ENCODE results near the gene ZNF831.

The ZNF831 gene

DNA sequence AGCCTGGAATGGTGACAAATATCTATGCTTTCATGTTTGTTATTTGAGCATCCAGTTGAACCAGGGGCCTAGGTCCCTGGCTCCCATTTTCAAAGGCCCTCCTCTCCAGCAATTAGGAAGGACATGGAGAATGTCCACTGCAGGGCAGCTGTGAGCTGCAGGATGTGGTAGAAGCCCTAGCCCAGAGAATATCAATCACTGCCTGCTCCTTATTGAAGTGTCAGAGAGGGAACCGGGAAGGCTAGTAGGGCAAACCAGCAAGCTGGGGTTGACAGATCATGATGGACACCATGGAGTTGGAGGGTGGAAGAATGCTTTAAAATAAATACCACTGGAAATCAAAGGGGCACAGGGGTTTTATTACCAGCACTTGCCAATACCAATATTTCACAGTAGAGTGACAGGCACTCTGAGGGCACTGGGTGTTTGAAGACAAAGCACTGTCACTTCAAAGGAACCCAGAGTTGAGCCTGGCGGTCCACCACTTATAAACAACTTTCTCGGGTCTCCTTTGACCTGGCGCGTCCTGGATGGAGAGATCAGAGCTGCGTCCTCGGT, 47.7 kb downstream of the ZNF831 start:
- in situ Hi-C loops (cut with MboI; ENCODE audit: low sequenced_read_pairs) = no loop called here

DNA sequence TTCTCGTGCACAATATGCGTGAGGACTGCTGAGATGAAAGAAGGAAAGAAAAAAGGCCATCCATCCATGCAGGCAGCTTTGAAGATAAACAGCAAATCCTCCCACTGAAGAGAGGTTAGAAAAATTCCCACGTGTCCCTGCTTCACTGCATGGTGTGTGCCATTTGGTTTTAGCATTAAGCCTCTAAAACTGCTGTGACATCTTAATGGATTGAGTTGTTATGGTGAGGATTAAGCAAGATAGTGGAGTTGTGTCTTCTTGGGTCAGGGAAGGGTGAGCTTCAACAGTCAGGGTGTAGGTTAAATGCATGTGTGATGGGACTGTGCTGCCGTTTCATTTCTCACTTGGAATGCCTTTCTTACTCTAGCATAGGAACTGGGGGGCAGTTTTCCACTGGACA, 50.5 kb downstream of the ZNF831 start:
- in situ Hi-C loops (cut with MboI; ENCODE audit: low sequenced_read_pairs) = no loop called here

DNA sequence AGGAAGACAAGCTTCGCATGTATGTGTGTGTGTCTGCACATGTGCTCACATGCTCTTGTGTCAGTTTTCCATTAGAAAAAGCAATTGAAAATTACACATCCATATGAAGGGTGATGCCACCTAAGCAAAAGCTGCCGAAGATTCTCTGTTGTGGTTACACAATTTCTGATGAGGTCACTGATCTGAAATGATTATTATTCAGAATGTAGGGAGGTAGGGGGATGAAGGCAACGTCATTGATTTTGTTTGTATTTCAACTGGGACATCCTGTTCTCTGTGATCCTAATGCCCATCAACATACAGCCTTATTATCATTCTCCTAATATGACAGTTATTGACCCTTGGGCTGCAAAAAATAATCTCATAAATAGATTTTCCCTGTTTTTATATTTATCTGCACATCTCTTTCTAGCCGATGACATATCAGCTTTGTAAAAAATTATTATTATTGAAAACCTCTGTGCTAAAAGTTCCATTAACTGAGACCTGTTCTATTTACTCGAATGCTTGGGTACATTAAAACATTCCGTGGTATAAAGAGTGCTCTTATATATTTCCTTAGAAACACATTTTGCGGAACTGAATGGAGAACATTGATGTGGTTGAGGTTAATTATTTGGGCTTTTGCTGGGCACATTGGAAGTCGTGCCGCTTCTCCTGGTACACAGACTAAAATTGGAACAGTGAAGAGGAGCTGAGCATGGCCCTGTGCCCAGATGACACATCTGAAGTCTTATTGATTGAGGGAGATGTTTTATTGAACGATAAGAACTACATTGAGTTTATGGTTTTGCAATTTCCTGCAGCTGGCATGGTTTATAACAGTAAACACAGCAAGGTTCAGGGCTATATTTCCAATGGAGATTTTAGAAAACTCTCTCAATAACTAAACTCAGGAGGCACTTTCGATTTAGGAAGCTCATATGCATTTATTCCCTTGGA, 51.3 kb downstream of the ZNF831 start:
- in situ Hi-C loops (cut with MboI; ENCODE audit: low sequenced_read_pairs) = no loop called here

DNA sequence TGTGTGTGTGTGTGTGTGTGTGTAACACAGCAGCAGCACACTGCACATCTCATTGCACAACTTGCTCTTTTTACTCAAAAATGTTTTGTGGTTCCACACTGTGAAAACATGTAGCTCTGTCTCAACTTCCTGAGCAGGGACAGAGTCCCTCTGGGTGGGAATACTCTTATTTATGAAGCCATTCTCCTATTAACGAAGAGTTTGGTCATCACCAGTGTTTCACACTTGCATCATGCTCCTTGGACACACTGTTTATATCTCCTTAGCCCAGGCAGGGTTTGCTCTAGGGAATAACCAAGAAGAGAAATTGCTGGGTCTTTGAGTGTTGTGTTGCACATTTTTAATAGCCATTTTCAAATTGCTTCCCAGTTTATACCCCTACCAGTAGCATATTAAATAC, 53.6 kb downstream of the ZNF831 start:
- in situ Hi-C loops (cut with MboI; ENCODE audit: low sequenced_read_pairs) = no loop called here

DNA sequence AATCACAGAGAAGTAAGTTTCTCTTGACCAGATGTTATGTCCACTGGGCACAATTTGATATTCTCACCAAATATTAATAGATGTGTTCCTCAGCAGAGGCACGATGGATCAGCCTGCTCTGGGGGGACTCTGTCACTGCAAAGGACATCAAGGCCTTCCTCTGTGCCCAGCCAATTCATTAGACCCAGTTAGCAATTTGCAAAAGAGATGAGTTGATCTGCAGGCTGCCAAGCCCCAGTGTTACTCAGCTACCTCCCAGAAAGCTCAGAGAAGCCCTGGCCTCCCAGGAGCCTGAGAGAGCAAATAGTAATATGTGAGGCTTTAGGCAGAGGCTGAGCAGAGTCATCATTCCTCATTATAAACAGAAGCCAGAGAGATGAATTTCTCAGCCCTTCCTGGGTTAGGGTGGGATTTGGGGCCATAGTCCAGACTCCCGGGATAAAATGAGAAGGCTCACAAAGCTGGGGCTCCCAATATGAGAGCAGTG, 54.2 kb downstream of the ZNF831 start:
- in situ Hi-C loops (cut with MboI; ENCODE audit: low sequenced_read_pairs) = no loop called here

DNA sequence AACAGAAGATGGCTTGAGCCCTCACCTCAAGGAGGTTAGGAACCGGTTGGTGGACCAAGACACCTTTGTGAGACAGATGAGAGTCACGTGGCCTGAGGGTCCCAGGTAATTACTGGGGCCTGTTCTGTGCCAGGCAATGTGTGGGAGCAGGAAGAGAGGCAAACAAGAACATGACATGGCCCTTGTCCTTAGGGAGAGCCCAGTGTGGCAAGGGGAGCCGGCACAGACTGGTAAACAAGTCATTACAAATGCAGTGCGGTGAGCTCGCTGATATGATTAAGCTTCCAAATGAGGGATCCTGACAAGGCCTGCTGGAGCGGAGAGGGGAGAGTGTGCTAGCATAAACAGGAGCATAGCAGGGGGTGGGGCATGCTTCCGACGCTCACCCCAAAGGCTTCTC, 55.6 kb downstream of the ZNF831 start:
- in situ Hi-C loops (cut with MboI; ENCODE audit: low sequenced_read_pairs) = no loop called here

DNA sequence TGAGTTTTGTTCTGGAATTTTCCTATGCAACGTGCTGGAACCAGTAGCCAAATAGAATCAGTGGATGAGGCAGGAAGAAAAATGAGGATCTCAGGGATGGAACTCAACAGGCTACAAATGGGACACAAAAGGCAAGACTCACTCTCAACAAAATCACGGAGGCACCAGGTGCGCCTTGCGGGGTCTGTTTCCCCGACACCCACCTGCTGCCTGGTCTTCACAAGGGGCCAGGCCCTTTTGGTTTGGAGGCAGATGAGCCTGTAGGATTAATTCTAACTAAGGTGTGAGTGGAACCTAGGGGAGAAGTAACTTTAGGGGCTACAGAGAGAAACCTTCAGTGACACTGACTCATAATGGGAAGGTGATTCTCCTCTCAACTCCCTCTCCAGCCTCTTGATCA, 56.5 kb downstream of the ZNF831 start:
- in situ Hi-C loops (cut with MboI; ENCODE audit: low sequenced_read_pairs) = no loop called here

DNA sequence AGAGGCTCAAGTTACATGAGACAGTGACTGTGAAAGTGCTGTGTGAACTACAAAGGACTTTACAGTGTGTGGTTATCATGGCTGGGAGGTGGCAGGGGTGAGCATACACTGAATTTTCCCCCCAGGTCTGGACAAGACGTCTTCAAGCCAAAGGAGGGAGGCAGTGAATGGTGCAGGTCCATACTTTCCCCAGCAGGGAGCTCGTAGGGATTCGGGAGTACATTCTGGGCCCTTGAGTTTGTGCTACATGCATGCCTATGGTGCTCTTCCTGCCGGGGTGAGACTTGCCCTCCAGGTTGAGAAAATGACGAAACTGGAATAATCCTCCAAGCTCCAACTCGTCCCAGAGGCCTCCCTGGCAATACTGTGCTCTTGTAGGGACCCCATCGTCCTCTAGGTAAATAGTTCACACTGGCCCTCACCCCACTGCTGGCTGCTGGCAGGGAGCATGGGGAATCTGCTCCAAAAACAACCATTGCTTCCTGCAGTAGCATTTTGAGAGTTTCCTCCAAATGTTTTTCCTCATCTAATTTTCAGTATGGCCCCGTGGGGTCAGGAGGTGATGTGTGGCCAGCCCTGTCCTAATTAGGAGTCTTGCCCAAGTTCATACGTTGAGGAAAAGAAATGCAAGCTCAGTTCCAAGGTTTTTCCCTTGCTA, 57.6 kb downstream of the ZNF831 start:
- in situ Hi-C loops (cut with MboI; ENCODE audit: low sequenced_read_pairs) = no loop called here

DNA sequence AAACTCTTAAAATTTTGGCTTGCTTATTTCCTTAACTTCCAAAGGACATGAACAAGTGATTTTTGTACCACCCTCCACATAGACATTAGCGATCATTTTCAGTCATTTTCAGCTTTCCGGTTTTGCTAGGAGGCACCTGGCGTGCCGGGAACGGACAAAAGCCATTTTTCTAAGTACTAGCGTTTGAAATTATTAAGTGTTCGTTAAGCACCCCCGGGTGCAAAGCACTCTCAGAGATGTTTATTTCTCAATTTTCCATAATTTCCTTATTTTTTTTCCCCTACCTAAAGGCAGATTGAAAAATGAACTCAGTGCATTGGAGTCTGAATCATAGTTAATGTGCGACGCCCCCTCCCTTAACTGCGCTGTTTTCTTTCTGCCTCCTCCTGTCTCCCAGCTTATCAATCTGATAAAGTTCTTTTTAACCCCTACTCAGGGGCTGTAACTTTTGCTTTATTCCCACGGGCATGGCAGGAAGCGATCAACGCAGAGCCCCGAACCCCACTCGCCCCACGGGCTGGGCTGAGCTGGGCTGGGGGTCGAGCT, 58.2 kb downstream of the ZNF831 start:
- in situ Hi-C loops (cut with MboI; ENCODE audit: low sequenced_read_pairs) = no loop called here

DNA sequence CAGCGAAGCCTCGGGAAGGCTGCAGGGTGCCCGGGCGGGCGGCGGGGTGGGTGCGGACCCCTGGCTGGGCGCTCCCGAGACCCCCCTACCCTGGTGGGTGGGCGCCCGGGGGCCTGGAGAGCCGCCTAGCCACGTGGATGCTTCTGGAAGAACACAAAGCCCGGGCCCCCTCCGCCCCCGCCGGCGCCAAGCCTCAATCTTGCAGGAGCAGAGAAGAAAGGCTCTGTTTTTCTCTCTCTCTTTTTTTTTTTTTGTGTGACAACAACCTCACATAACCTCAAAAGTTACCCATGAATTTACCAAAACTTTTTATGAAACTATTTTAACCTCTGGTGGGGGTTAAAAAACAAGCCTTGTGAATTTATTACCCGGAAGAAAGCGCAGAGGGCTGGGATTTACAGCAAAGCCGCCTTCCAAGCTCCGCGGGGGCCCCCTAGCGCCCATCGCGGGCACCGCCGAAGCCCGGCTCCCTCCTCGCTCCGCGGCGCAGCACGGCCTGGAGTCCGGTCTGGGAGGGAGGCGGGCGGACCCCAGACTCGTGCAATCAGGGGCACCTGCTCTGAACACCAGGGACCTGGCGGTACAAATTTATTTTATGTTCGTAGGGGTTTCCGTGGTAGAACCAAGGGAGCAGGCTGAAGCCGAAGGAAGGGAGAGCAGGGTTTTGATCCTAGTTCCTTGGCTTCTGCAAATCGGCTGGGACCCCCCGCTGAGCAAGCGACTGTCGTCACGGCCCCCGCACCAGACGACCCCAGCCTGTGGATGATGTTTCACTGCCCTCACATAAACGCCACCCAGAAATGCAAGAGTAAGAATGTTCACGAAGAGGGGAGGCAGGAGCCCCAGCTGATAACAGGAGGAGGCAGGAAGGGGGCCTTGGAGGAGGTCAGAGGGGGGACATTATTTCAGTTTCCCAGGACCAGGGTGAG, 58.9 kb downstream of the ZNF831 start:
- in situ Hi-C loops (cut with MboI; ENCODE audit: low sequenced_read_pairs) = no loop called here

DNA sequence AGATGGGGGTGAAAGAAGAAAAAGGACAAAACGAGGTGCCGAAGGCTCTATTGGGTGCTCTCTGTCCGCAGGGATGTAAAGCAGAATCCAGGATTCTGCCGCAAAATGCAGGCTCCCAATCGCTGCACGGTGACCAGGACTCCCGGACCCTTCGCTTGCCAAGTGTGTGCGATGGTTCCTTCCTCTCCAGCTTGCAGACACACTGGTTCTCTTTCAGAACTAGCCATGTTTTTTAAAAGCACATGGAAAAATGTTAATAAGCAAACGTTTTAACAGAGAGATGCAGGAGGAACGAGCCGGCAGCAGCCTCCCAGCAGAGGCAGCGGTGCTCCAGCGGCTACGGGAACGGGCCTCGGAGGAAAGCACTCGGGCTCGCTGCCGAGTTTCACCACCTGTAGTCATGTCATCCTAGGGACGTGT, 59.6 kb downstream of the ZNF831 start:
- in situ Hi-C loops (cut with MboI; ENCODE audit: low sequenced_read_pairs) = no loop called here

DNA sequence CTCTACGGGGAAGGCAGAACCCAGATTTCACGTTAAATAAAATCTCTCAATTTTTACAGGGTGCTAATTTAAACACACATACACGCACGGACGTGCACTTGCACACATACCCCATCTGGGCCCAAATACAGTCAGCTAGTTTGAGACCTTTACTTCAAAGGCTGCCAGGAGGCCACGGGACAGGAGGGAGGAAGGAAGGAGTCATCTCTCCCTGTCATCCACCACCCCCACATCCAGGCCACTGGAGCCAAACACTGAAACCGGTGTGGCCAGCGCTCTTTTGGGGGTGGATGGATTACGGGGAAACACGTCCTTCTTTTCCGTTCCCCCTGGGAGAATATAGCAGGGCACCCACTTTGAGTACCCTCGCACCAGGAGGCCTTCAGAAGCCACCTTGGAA, 60.1 kb downstream of the ZNF831 start:
- in situ Hi-C loops (cut with MboI; ENCODE audit: low sequenced_read_pairs) = no loop called here

DNA sequence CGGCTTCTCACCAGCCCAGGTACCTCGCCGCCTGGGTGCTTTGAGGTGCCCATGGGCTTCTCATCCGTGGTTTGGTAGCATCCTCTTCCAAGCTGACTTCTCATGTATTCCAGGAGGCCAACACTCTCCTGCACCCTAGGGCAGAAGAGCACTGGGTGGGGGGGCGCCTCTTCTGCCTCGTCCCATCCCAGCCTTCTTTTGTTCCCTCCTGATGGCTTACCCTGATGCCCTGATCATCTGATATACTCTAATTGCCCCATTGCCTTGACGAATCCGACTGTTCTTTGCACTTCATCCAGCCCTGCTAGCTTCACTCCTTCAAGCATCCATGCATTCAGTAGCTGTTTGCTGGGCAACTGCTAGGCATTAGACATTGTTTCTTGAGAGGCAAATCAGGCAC, 60.6 kb downstream of the ZNF831 start:
- in situ Hi-C loops (cut with MboI; ENCODE audit: low sequenced_read_pairs) = no loop called here

DNA sequence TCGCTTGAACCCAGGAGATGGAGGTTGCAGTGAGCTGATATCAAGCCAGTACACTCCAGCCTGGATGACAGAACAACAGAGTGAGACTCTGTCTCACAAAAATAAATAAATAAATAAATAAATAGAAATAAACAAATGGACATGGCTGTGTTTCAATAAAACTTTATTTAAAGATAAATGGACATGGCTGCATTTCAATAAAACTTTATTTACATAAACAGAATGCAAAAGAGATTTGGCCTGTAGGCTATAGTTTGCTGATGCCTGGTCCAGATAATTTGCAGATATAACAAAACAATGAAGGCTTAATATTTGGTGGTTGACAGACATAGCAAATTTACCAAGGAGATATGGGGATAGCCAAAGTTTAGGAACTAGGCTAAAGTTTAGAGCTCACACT, 66.8 kb downstream of the ZNF831 start:
- in situ Hi-C loops (cut with MboI; ENCODE audit: low sequenced_read_pairs) = no loop called here

DNA sequence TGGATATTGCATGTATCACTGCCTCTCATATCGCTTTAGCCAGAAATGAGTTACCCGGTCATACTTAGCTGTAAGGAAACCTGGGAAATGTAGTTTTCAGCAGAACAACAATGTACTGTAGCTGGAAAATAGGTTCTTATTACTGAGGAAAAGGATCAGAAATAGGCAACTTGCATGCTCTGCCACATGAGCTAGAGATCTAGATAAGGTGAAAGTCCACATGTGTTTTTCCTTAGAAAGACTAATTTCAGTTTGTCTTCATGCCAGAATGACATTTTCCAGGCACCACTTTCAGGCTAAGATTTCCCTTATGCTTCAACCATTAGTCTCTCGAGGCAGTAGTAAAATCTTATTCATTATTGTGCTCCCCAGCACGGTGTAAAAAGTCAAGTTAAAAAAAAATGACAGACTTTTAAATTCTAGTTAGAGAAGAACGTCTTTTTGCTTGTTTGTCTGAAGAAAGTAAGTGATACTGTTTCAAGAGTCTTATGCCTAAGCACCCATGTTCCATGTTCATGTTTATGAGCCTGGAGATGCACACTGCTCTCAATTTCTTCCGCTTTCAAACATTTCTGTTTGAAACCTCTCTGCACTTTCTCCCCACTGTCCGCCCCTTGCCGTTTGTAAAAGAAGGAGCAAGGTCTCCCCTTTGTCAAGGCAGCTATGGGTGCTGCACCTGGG, 67.6 kb downstream of the ZNF831 start:
- in situ Hi-C loops (cut with MboI; ENCODE audit: low sequenced_read_pairs) = no loop called here

DNA sequence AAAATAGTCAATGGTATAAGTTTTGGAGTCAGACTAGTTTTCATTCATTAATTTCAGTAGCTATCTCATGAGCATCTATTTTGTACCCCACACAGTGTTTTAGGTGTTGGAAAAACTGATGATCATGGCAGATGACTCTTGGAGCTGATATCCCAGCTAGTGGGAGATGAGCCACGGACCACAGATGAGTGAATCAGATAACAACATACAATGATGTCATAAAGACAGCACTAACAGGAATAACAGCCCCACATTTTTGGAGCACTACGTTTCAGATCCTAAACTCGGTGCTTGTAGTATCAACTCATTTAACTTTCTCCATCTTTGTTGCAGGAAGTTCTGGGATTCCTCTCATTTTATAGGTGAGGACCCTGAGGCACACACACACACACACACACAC, 69.0 kb downstream of the ZNF831 start:
- in situ Hi-C loops (cut with MboI; ENCODE audit: low sequenced_read_pairs) = no loop called here

DNA sequence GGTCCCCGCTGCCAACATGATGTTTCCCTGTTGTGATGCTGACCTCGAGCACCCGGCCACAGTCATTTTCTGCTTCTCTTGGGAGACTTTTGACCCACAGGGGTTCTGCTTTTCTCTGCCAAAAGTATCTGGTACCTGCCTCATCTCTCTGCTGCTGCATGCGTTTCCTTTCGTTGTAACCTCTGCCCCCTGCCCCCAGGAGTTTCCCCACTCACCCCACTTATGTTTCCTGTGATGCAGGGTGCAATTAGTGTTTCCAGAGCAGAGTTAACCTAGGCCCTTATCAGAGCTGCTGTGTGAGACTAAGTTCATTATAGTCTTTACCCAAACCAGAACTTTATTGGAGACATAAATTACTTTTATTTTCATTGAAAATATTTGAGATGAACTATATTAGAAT, 71.6 kb downstream of the ZNF831 start:
- in situ Hi-C loops (cut with MboI; ENCODE audit: low sequenced_read_pairs) = no loop called here

DNA sequence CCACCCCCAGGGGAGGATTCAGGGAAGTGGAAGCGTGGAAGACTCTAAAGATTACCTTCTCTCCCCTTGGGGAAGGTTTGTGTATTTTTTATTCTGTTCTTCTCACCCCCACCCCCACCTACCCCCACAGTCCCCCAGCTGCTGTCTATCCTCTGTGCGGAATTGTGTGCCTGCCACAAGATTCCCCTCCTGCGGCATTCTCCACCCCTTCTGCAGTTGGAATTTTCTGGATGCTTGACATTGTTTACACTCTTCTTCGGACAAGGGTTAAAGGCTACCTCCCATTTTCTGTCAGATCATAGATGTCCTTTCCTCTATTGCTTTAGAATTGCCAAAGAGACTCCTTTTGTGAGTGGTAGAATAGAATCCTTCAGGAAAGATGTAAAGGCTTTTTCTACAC, 76.4 kb downstream of the ZNF831 start:
- in situ Hi-C loops (cut with MboI; ENCODE audit: low sequenced_read_pairs) = no loop called here

DNA sequence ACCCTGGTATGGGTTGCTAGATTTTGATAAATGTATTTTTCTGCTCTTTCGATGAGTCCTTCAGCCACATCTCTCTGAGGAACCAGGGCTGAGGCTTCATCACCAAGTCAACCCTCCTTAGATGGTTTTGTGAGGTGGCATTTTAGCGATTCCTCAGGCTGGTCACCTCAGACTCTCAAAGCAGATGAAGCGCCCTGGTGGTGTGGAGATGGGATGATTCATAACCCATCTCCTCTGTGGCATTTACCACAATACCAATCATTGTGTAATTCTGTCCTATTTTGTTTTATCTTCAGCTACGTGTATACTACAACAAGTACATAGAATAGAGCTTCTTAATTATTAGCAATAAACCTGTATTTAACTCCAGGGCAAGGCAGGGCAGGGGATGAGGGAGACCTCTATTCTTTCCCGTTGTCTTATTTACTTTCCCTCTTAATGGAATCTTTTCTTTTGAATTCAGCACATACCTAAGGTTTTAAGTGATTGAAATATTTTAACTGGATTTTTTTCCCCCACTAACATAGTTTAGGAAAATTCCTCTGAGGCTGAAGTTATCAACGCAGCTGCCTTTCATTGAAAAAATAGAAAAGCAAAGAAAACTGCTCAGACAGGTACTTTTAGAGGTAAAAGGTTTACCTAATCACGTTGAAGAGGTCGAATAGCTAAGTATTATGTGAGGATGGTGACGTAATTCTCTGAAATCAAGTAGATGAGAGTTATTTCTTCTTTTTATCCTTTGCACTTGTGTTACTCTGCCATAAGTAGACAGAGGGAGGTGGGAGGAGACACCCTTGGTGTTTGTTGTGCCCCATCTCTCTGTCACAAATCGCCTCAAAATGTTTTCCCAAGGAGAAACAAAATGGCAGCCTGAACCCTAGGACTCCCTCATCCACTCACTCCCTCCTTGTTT, 79.3 kb downstream of the ZNF831 start:
- in situ Hi-C loops (cut with MboI; ENCODE audit: low sequenced_read_pairs) = no loop called here
